Astrocyte of the cerebellum (primary cell): ENCODE data around the gene UBE2Q2.
"Not testable (repeated sequence)": the region's sequence is repeated elsewhere in the genome, so short reads cannot be mapped to it uniquely, and the experiment has no call there.

Experiments
- DNase-seq: peaks from one replicate; pipeline ENCODE4 v3.0.0-alpha.2; 2011; ENCODE audit warnings: low read depth
- H3K4me3 ChIP-seq: 2 replicates; pipeline ENCODE4 v1.5.1; 2011; ENCODE audit warnings: mild to moderate bottlenecking, low read depth, low read length, moderate library complexity
- CTCF ChIP-seq: IDR thresholded peaks from 2 replicates; pipeline ENCODE4 v1.5.1; 2012; ENCODE audit warnings: low read length, low read depth, moderate library complexity, mild to moderate bottlenecking; ENCODE audit errors: missing control alignments
- in situ Hi-C: cut with HindIII; loops from 2 replicates; pipeline ENCODE4 v1.10.0; 2017; ENCODE audit warnings: low sequenced_read_pairs

UBE2Q2 gene

GRCh38 chr15:75850708-75851107, 7.5 kb downstream of the UBE2Q2 start:
- no peak for DNase-seq
- no peak overlapping the region for H3K4me3 ChIP-seq
- TF ChIP-seq CTCF: no peak
- in situ Hi-C loops: no loop called here

GRCh38 chr15:75851566-75851965, 8.3 kb downstream of the UBE2Q2 start:
- in situ Hi-C loops, DNase-seq, H3K4me3 ChIP-seq: not testable (repeated sequence)

GRCh38 chr15:75857886-75858285, 14.6 kb downstream of the UBE2Q2 start:
- DNase-seq: no peak
- in situ Hi-C loops: no loop called here
- H3K4me3 ChIP-seq: no peak overlapping the region
- no peak for TF ChIP-seq CTCF

- H3K4me3 ChIP-seq: no peak overlapping the region
- in situ Hi-C loops: no loop called here
- TF ChIP-seq CTCF: no peak
- DNase-seq: no peak
Observed at GRCh38 chr15:75861750-75862402, 18.6 kb downstream of the UBE2Q2 start.

GRCh38 chr15:75862796-75863195, 19.5 kb downstream of the UBE2Q2 start:
- in situ Hi-C loops: no loop called here
- DNase-seq: no peak
- TF ChIP-seq CTCF: no peak
- no peak overlapping the region for H3K4me3 ChIP-seq

- in situ Hi-C loops: no loop called here
- no peak for TF ChIP-seq CTCF
- H3K4me3 ChIP-seq: no peak overlapping the region
- DNase-seq: no peak
Observed at GRCh38 chr15:75864213-75865059, 21.2 kb downstream of the UBE2Q2 start.

- H3K4me3 ChIP-seq, in situ Hi-C loops, DNase-seq: not testable (repeated sequence)
Observed at GRCh38 chr15:75866045-75866444, 22.8 kb downstream of the UBE2Q2 start.
